H9 (cell line): ENCODE results near the gene FXYD7. TPM values are rescaled to one million over a fixed set of nuclear protein-coding genes. Genes with fewer than 3 reads are reported as not detected.

Experiments used
- DNase-seq: peaks from one replicate; pipeline ENCODE4 v3.0.0-alpha.2; 2017
- H2AFZ ChIP-seq: one replicate; pipeline ENCODE4 v1.6.1; 2013; ENCODE audit warnings: mild to moderate bottlenecking, low read length, control low read depth, moderate library complexity
- H2AK5ac ChIP-seq: 2 replicates; pipeline ENCODE4 v1.6.1; 2013; ENCODE audit warnings: low read length, control low read depth, mixed read lengths; ENCODE audit not compliant: insufficient read length
- H2BK120ac ChIP-seq: one replicate; pipeline ENCODE4 v1.6.1; 2013; ENCODE audit warnings: low read depth, mild to moderate bottlenecking, low read length, control low read depth, inconsistent platforms; ENCODE audit not compliant: poor library complexity, severe bottlenecking
- H2BK12ac ChIP-seq: 2 replicates; pipeline ENCODE4 v1.6.1; 2013; ENCODE audit warnings: low read length, control low read depth, mixed read lengths, low read depth; ENCODE audit not compliant: insufficient read length
- H2BK15ac ChIP-seq: 2 replicates; pipeline ENCODE4 v1.6.1; 2013; ENCODE audit warnings: low read depth, low read length, control low read depth
- H2BK20ac ChIP-seq: one replicate; pipeline ENCODE4 v1.6.1; 2013; ENCODE audit warnings: low read depth, mild to moderate bottlenecking, low read length, control low read depth, inconsistent platforms; ENCODE audit not compliant: poor library complexity, severe bottlenecking
- H2BK5ac ChIP-seq: 2 replicates; pipeline ENCODE4 v1.6.1; 2013; ENCODE audit warnings: low read length, control low read depth, mixed read lengths; ENCODE audit not compliant: insufficient read length
- H3K14ac ChIP-seq: 2 replicates; pipeline ENCODE4 v1.6.1; 2013; ENCODE audit warnings: low read length, control low read depth; ENCODE audit not compliant: insufficient read depth
- H3K18ac ChIP-seq: 2 replicates; pipeline ENCODE4 v1.6.1; 2013; ENCODE audit warnings: low read depth, mild to moderate bottlenecking, mixed read lengths, low read length, control low read depth; ENCODE audit not compliant: insufficient read length
- H3K23ac ChIP-seq: 2 replicates; pipeline ENCODE4 v1.6.1; 2013; ENCODE audit warnings: low read length, control low read depth, mixed read lengths, low read depth; ENCODE audit not compliant: insufficient read length
- H3K23me2 ChIP-seq: 2 replicates; pipeline ENCODE4 v1.6.1; 2013; ENCODE audit warnings: low read depth, mild to moderate bottlenecking, mixed read lengths, low read length, control low read depth; ENCODE audit not compliant: insufficient read length, poor library complexity, severe bottlenecking
- H3K27ac ChIP-seq: 2 replicates; pipeline ENCODE4 v1.5.1; 2013; ENCODE audit warnings: low read length, control low read depth, mixed read lengths, low read depth; ENCODE audit not compliant: insufficient read length
- H3K27me3 ChIP-seq: 2 replicates; pipeline ENCODE4 v1.6.1; 2013; ENCODE audit warnings: low read length, control low read depth, inconsistent platforms; ENCODE audit not compliant: insufficient read depth
- H3K4ac ChIP-seq: 2 replicates; pipeline ENCODE4 v1.6.1; 2013; ENCODE audit warnings: low read depth, mild to moderate bottlenecking, control low read depth, inconsistent platforms, low read length, moderate library complexity
- H3K4me1 ChIP-seq: 2 replicates; pipeline ENCODE4 v1.6.1; 2013; ENCODE audit warnings: low read length, control low read depth, inconsistent platforms; ENCODE audit not compliant: insufficient read depth
- H3K4me2 ChIP-seq: 2 replicates; pipeline ENCODE4 v1.6.1; 2013; ENCODE audit warnings: low read length, control low read depth, mixed read lengths; ENCODE audit not compliant: insufficient read length, insufficient read depth
- H3K56ac ChIP-seq: 2 replicates; pipeline ENCODE4 v1.6.1; 2013; ENCODE audit warnings: low read depth, mild to moderate bottlenecking, mixed read lengths, low read length, control low read depth; ENCODE audit not compliant: insufficient read length
- H3K79me1 ChIP-seq: 2 replicates; pipeline ENCODE4 v1.6.1; 2013; ENCODE audit warnings: low read depth, mild to moderate bottlenecking, moderate library complexity, low read length, control low read depth, inconsistent platforms; ENCODE audit not compliant: insufficient read depth, poor library complexity, severe bottlenecking
- H3K79me2 ChIP-seq: 2 replicates; pipeline ENCODE4 v1.6.1; 2013; ENCODE audit warnings: low read length, control low read depth, inconsistent platforms; ENCODE audit not compliant: insufficient read depth
- H3K9ac ChIP-seq: 2 replicates; pipeline ENCODE4 v1.6.1; 2013; ENCODE audit warnings: low read length, control low read depth, mixed read lengths; ENCODE audit not compliant: insufficient read length; ENCODE audit errors: extremely low read depth
- H3K9me3 ChIP-seq: one replicate; pipeline ENCODE4 v1.6.1; 2013; ENCODE audit warnings: low read depth, low read length, inconsistent platforms; ENCODE audit not compliant: control insufficient read depth
- H3T11ph ChIP-seq: one replicate; pipeline ENCODE4 v1.6.1; 2013; ENCODE audit warnings: mild to moderate bottlenecking, low read length, control low read depth, inconsistent platforms
- H4K20me1 ChIP-seq: one replicate; pipeline ENCODE4 v1.6.1; 2013; ENCODE audit not compliant: control insufficient read depth, insufficient read length, insufficient read depth
- H4K5ac ChIP-seq: 2 replicates; pipeline ENCODE4 v1.6.1; 2013; ENCODE audit warnings: low read depth, mild to moderate bottlenecking, mixed read lengths, low read length, control low read depth; ENCODE audit not compliant: insufficient read length
- H4K8ac ChIP-seq: replicated peaks from 2 replicates; pipeline ENCODE4 v1.6.1; 2013; ENCODE audit warnings: low read length, control low read depth, mixed read lengths, low read depth; ENCODE audit not compliant: insufficient read length
- H4K91ac ChIP-seq: 2 replicates; pipeline ENCODE4 v1.6.1; 2013; ENCODE audit warnings: low read depth, mild to moderate bottlenecking, moderate library complexity, mixed read lengths, low read length, control low read depth; ENCODE audit not compliant: insufficient read length
- H3K27ac Mint-ChIP-seq, 3 experiments: 2 replicates in 2 of 3; 3 replicates in 1 of 3; pipeline ENCODE4 v1.8.0; 2020 to 2021; ENCODE audit warnings: mixed read lengths in 3 of 3, mild to moderate bottlenecking in 1 of 3, moderate library complexity in 1 of 3
- H3K27me3 Mint-ChIP-seq: 2 replicates; pipeline ENCODE4 v1.8.0; 2021; ENCODE audit warnings: low read depth, mild to moderate bottlenecking, moderate library complexity, mixed read lengths
- H3K36me3 Mint-ChIP-seq, 3 experiments: 2 replicates in 2 of 3; 3 replicates in 1 of 3; pipeline ENCODE4 v1.8.0; 2020 to 2021; ENCODE audit warnings: low read depth in 3 of 3, mixed read lengths in 3 of 3; ENCODE audit not compliant: insufficient read depth in 1 of 3
- H3K4me1 Mint-ChIP-seq, 2 experiments: 2 replicates each; pipeline ENCODE4 v1.8.0; 2020; ENCODE audit warnings: mixed read lengths in 2 of 2
- H3K4me3 Mint-ChIP-seq, 2 experiments: 2 replicates in 1 of 2; 3 replicates in 1 of 2; pipeline ENCODE4 v1.8.0; 2020 to 2021; ENCODE audit warnings: mild to moderate bottlenecking in 2 of 2, mixed read lengths in 2 of 2, moderate library complexity in 1 of 2
- H3K9me3 Mint-ChIP-seq, 2 experiments: 2 replicates in 1 of 2; 3 replicates in 1 of 2; pipeline ENCODE4 v1.8.0; 2020; ENCODE audit warnings: mild to moderate bottlenecking in 2 of 2, mixed read lengths in 2 of 2, moderate library complexity in 1 of 2
- WGBS: extraction: QIAGEN DNeasy Blood & Tissue Kit; methylation state at CpG from one replicate; pipeline ENCODE4 v1.1.7; 2013; ENCODE audit warnings: missing lambda C conversion rate, low lambda C conversion rate, mixed read lengths; ENCODE audit not compliant: insufficient read length; ENCODE audit errors: extremely low coverage; 5-methylcytosine and 5-hydroxymethylcytosine counted together
- total RNA-seq: library from RNA; stranded (reverse); gene quantifications from 2 replicates; pipeline ENCODE4 v1.2.1, GENCODE V29; 2021
- TF ChIP-seq, protein P1 (sequence below): fragments of 200-600 bp; sonication (generic); conservative IDR thresholded peaks from 3 replicates; pipeline ENCODE4 v1.8.0; 2021; ENCODE audit warnings: antibody characterized with exemption, mild to moderate bottlenecking

The FXYD7 gene
- total RNA-seq, 1 experiment from 2014 or later, result 9.0 TPM

DNA sequence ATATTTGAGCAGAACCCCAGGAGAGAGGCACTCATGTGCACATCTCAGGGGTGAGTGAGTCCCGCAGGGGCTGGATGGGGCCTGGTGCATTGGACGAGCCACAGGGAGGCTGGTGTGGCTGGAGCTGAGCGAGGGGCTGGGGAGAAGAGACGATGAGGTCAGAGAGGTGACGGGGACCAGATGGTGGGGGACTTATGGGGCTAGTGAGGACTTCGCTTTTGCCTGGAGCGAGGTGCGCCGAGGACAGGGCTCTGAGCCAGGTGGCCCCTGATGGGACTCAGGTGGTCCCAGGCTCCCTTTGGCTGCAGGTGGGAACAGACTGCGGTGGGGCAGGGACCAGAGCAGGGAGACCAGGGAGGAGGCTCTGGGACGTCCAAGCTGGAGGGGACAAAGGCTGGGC, 34.3 kb upstream of the FXYD7 start:
- Histone ChIP-seq H4K91ac (no peak overlapping the region), H3K27ac (no peak overlapping the region), H3K79me2 (no peaks in the 10 kb centered on the region), H3K23ac (no peak overlapping the region), H3K9ac (no peak overlapping the region), H3K79me1 (no peaks in the 10 kb centered on the region), H3K18ac (no peak overlapping the region), H3K4me2 (no peak overlapping the region), H3K4ac (no peak overlapping the region), H4K5ac (no peak overlapping the region), H3K4me1 (no peaks in the 10 kb centered on the region), H2BK20ac (no peak overlapping the region), H2BK15ac (no peak overlapping the region), H2AFZ (no peak overlapping the region), H2BK120ac (no peak overlapping the region), H3T11ph (no peak overlapping the region), H2BK5ac (no peak overlapping the region), H3K23me2 (no peaks in the 10 kb centered on the region), H3K9me3 (no peaks in the 10 kb centered on the region), H3K56ac (no peak overlapping the region), H2AK5ac (no peak overlapping the region), H4K20me1 (peaks cover 7% of the 10 kb centered on the region), H4K8ac (no peak overlapping the region), H3K14ac (no peak overlapping the region), H2BK12ac (no peak overlapping the region), H3K27me3 (no peaks in the 10 kb centered on the region)
- Mint-ChIP-seq H3K36me3 (peaks cover 0 to 2% (median 0%) of the 10 kb centered on the region in 3 experiments; a peak in 3 of 7 replicates), H3K4me3 (no peak overlapping the region), H3K4me1 (peaks cover 7 to 20% of the 10 kb centered on the region in 2 experiments), H3K9me3 (peaks cover 0 to 6% of the 10 kb centered on the region in 2 experiments; a peak in 3 of 5 replicates), H3K27ac (peak overlapping the region in 1 of 3 experiments; percentile 86; a peak in 2 of 7 replicates), H3K27me3 (peaks cover 1% of the 10 kb centered on the region; the same call in 1 of the 2 replicates)
- TF ChIP-seq, protein P1, sequence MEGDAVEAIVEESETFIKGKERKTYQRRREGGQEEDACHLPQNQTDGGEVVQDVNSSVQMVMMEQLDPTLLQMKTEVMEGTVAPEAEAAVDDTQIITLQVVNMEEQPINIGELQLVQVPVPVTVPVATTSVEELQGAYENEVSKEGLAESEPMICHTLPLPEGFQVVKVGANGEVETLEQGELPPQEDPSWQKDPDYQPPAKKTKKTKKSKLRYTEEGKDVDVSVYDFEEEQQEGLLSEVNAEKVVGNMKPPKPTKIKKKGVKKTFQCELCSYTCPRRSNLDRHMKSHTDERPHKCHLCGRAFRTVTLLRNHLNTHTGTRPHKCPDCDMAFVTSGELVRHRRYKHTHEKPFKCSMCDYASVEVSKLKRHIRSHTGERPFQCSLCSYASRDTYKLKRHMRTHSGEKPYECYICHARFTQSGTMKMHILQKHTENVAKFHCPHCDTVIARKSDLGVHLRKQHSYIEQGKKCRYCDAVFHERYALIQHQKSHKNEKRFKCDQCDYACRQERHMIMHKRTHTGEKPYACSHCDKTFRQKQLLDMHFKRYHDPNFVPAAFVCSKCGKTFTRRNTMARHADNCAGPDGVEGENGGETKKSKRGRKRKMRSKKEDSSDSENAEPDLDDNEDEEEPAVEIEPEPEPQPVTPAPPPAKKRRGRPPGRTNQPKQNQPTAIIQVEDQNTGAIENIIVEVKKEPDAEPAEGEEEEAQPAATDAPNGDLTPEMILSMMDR, result no peak
- no CpG with 5 or more reads among the region's 11 CpGs for WGBS
- no peak for DNase-seq
